Osteoblast (primary cell): ENCODE results near the gene PKD1L1. TPM values are rescaled to one million over a fixed set of nuclear protein-coding genes. Genes with fewer than 3 reads are reported as not detected.

Experiments
- DNase-seq: peaks from one replicate; pipeline ENCODE4 v3.0.0; 2011; ENCODE audit warnings: low spot score, mixed read lengths; ENCODE audit not compliant: insufficient read length; ENCODE audit errors: missing footprints
- H2AFZ ChIP-seq: 2 replicates; pipeline ENCODE4 v1.6.0; 2011; ENCODE audit warnings: mild to moderate bottlenecking, low read length
- H3K27ac ChIP-seq: 2 replicates; pipeline ENCODE4 v1.5.1; 2011; ENCODE audit warnings: mild to moderate bottlenecking, low read depth, low read length, moderate library complexity
- H3K27me3 ChIP-seq: 2 replicates; pipeline ENCODE4 v1.6.0; 2012; ENCODE audit warnings: mild to moderate bottlenecking, control low read depth, inconsistent platforms, low read length, moderate library complexity; ENCODE audit not compliant: insufficient read depth
- H3K36me3 ChIP-seq: 2 replicates; pipeline ENCODE4 v1.5.1; 2011; ENCODE audit warnings: mild to moderate bottlenecking, low read length, control low read depth, moderate library complexity; ENCODE audit not compliant: insufficient read depth
- H3K4me1 ChIP-seq: 2 replicates; pipeline ENCODE4 v1.5.1; 2011; ENCODE audit warnings: mild to moderate bottlenecking, low read length, control low read depth, moderate library complexity; ENCODE audit not compliant: insufficient read depth
- H3K4me2 ChIP-seq: 2 replicates; pipeline ENCODE4 v1.6.0; 2011; ENCODE audit warnings: mild to moderate bottlenecking, low read length; ENCODE audit not compliant: insufficient read depth
- H3K4me3 ChIP-seq: fragments of 200-600 bp; sonication (generic); 3 replicates; pipeline ENCODE4 v1.5.1; 2012; ENCODE audit warnings: mild to moderate bottlenecking, low read length, inconsistent platforms; ENCODE audit not compliant: insufficient read depth
- H3K79me2 ChIP-seq: 2 replicates; pipeline ENCODE4 v1.6.0; 2012; ENCODE audit warnings: mild to moderate bottlenecking, low read length, control low read depth, inconsistent platforms; ENCODE audit not compliant: insufficient read depth
- H3K9me3 ChIP-seq: 2 replicates; pipeline ENCODE4 v1.5.1; 2011; ENCODE audit warnings: low read depth, low read length, control low read depth
- H4K20me1 ChIP-seq: 2 replicates; pipeline ENCODE4 v1.6.0; 2012; ENCODE audit warnings: mild to moderate bottlenecking, low read length, control low read depth; ENCODE audit not compliant: insufficient read depth
- CTCF ChIP-seq: IDR thresholded peaks from 2 replicates; pipeline ENCODE4 v1.5.1; 2011; ENCODE audit warnings: mild to moderate bottlenecking, low read depth, low read length, moderate library complexity; ENCODE audit errors: extremely low read depth
- total RNA-seq: library from RNA; depleted of rRNA; stranded (reverse); fragments of >200 nt; gene quantifications from 2 replicates; pipeline ENCODE4 v1.2.3, GENCODE V29; 2012

PKD1L1 gene
- total RNA-seq, 1 donor, result under 0.01 TPM

- H3K27ac ChIP-seq, result peak overlapping the region; percentile 81
- no peak for TF ChIP-seq CTCF
- DNase-seq, result no peak
Observed at GRCh38 chr7:47979832-47980181, 31.5 kb upstream of the PKD1L1 start.

GRCh38 chr7:47979145-47979831, 31.0 kb upstream of the PKD1L1 start, which contains the start of gene HUS1:
Gene HUS1 (minus strand): TSS chr7:47979615. CDS start chr7:47979519, 96 bp downstream.
- H3K4me3 ChIP-seq, result peak within 1 kb of the TSS; percentile 92
- DNase-seq, result peak; percentile 97

More at GRCh38 chr7:47979832-47980181, 31.5 kb upstream of the PKD1L1 start:
- H4K20me1 ChIP-seq, result no peaks in the 10 kb centered on the region
- H3K4me1 ChIP-seq, result peaks cover 15% of the 10 kb centered on the region
- H3K9me3 ChIP-seq, result no peaks in the 10 kb centered on the region
- H3K4me3 ChIP-seq, result peak overlapping the region; percentile 92
- no peaks in the 10 kb centered on the region for H3K27me3 ChIP-seq
- peak overlapping the region; percentile 84 for H2AFZ ChIP-seq
- H3K4me2 ChIP-seq, result peak overlapping the region; percentile 100
- H3K36me3 ChIP-seq, result peaks cover 32% of the 10 kb centered on the region
- peaks cover 20% of the 10 kb centered on the region for H3K79me2 ChIP-seq

GRCh38 chr7:47978790-47979144, 30.5 kb upstream of the PKD1L1 start:
- Histone ChIP-seq H3K9me3 (no peaks in the 10 kb centered on the region), H3K79me2 (peaks cover 20% of the 10 kb centered on the region), H3K27ac (peak overlapping the region; percentile 81), H3K4me2 (peak overlapping the region; percentile 100), H4K20me1 (no peaks in the 10 kb centered on the region), H3K36me3 (peaks cover 42% of the 10 kb centered on the region), H2AFZ (peak overlapping the region; percentile 86), H3K4me1 (peaks cover 15% of the 10 kb centered on the region), H3K27me3 (no peaks in the 10 kb centered on the region), H3K4me3 (peak overlapping the region; percentile 92)
- no peak for TF ChIP-seq CTCF
- DNase-seq, result peak; percentile 50

More at GRCh38 chr7:47979145-47979831, 31.0 kb upstream of the PKD1L1 start, which contains the start of gene HUS1:
- Histone ChIP-seq H4K20me1 (no peaks in the 10 kb centered on the region), H3K79me2 (peaks cover 20% of the 10 kb centered on the region), H2AFZ (peak within 1 kb of the TSS; percentile 86), H3K27me3 (no peaks in the 10 kb centered on the region), H3K4me2 (peak within 1 kb of the TSS; percentile 100), H3K4me1 (peaks cover 15% of the 10 kb centered on the region), H3K36me3 (peaks cover 37% of the 10 kb centered on the region), H3K9me3 (no peaks in the 10 kb centered on the region), H3K27ac (peak within 1 kb of the TSS; percentile 81)
- TF ChIP-seq CTCF, result no peak

- H3K27ac ChIP-seq, result no peak overlapping the region
- peaks cover 20% of the 10 kb centered on the region for H3K79me2 ChIP-seq
- H2AFZ ChIP-seq, result no peak overlapping the region
- H3K4me3 ChIP-seq, result no peak overlapping the region
- no peaks in the 10 kb centered on the region for H3K9me3 ChIP-seq
- DNase-seq, result no peak
- H3K27me3 ChIP-seq, result no peaks in the 10 kb centered on the region
- H3K4me2 ChIP-seq, result no peak overlapping the region
- H3K36me3 ChIP-seq, result peaks cover 59% of the 10 kb centered on the region
- peaks cover 15% of the 10 kb centered on the region for H3K4me1 ChIP-seq
- no peaks in the 10 kb centered on the region for H4K20me1 ChIP-seq
- TF ChIP-seq CTCF, result no peak
Observed at GRCh38 chr7:47973739-47974138, 25.5 kb upstream of the PKD1L1 start.
